Panc1 (cell line): ENCODE measurements around the gene HTR1E.

Experiments
- CTCF ChIP-seq: fragments of 450-650 bp; IDR thresholded peaks from 2 replicates; pipeline ENCODE4 v1.5.1; 2017; ENCODE audit warnings: mild to moderate bottlenecking
- REST ChIP-seq, 2 experiments: IDR thresholded peaks; 2 replicates each; pipeline ENCODE4 v1.6.1; 2011 to 2012; ENCODE audit warnings: low read depth in 2 of 2, control low read depth in 1 of 2, low read length in 1 of 2, mild to moderate bottlenecking in 1 of 2, moderate library complexity in 1 of 2; ENCODE audit not compliant: insufficient read depth in 1 of 2
- TCF7L2 ChIP-seq: IDR thresholded peaks from 2 replicates; pipeline ENCODE4 v1.6.1; 2011; ENCODE audit warnings: mild to moderate bottlenecking, low read depth, low read length, inconsistent platforms

- TF ChIP-seq REST (IDR thresholded peaks at IDR 0.05; ENCODE audit: insufficient read depth in 1 of 2, low read depth in 2 of 2, low read length in 1 of 2) = no peak
- TF ChIP-seq CTCF = no peak
- TF ChIP-seq TCF7L2 = no peak
Measured at GRCh38 chr6:87053312-87053711, 116.0 kb downstream of the HTR1E start.
